RPMI7951 (cell line): ENCODE data around the gene DST. TPM values are rescaled to one million over a fixed set of nuclear protein-coding genes. Genes with fewer than 3 reads are reported as not detected.

Experiments
- DNase-seq: peaks from one replicate; pipeline ENCODE4 v3.0.0-alpha.2; 2012; ENCODE audit warnings: low read depth
- total RNA-seq: library from RNA; depleted of rRNA; stranded (reverse); fragments of >200 nt; shearing (Covaris generic); gene quantifications from 2 replicates; pipeline ENCODE4 v1.2.3, GENCODE V29; 2014

DST gene
- total RNA-seq, 1 experiment from 2014 or later, result 89.9 TPM

- no peak for DNase-seq
Observed at GRCh38 chr6:56483929-56484328, 158.8 kb downstream of the DST start.

- DNase-seq, result no peak
Observed at GRCh38 chr6:56482525-56482924, 160.2 kb downstream of the DST start.

GRCh38 chr6:56481957-56482356, 160.7 kb downstream of the DST start:
- DNase-seq, result no peak

- no peak for DNase-seq
Observed at GRCh38 chr6:56480654-56481337, 161.9 kb downstream of the DST start.

GRCh38 chr6:56480246-56480645, 162.4 kb downstream of the DST start:
- no peak for DNase-seq

- DNase-seq, result no peak
Observed at GRCh38 chr6:56479381-56479780, 163.3 kb downstream of the DST start.

GRCh38 chr6:56478202-56478601, 164.5 kb downstream of the DST start:
- no peak for DNase-seq

GRCh38 chr6:56477241-56477640, 165.4 kb downstream of the DST start:
- DNase-seq, result no peak

GRCh38 chr6:56475736-56476457, 166.8 kb downstream of the DST start:
- no peak for DNase-seq

GRCh38 chr6:56474532-56474931, 168.2 kb downstream of the DST start:
- no peak for DNase-seq

- DNase-seq, result no peak
Observed at GRCh38 chr6:56463443-56463842, 179.2 kb downstream of the DST start.

GRCh38 chr6:56459030-56459805, 183.5 kb downstream of the DST start:
- no peak for DNase-seq

- DNase-seq, result no peak
Observed at GRCh38 chr6:56458324-56458884, 184.3 kb downstream of the DST start.

- DNase-seq, result no peak
Observed at GRCh38 chr6:56456785-56457184, 185.9 kb downstream of the DST start.

GRCh38 chr6:56450882-56451739, 191.6 kb downstream of the DST start:
- DNase-seq, result peak; percentile 46

- no peak for DNase-seq
Observed at GRCh38 chr6:56450376-56450775, 192.3 kb downstream of the DST start.

- DNase-seq, result no peak
Observed at GRCh38 chr6:56448046-56448445, 194.6 kb downstream of the DST start.

GRCh38 chr6:56445818-56446217, 196.9 kb downstream of the DST start:
- DNase-seq, result no peak

GRCh38 chr6:56444855-56445254, 197.8 kb downstream of the DST start:
- no peak for DNase-seq

GRCh38 chr6:56440551-56440981, 202.1 kb downstream of the DST start:
- DNase-seq, result no peak

- no peak for DNase-seq
Observed at GRCh38 chr6:56437171-56437900, 205.4 kb downstream of the DST start.
